Tibial nerve (tissue), 4 donors: ENCODE results near the gene ARHGEF26. TPM values are rescaled to one million over a fixed set of nuclear protein-coding genes. Genes with fewer than 3 reads are reported as not detected.

Source experiments
- DNase-seq, 2 donors: peaks; one replicate each; pipeline ENCODE4 v3.0.0-alpha.2; 2019; ENCODE audit warnings: low spot score in 2 of 2
- H3K27ac ChIP-seq, 4 donors: fragments of 200-600 bp; sonication (generic) in 3 of 4; one replicate each; pipeline ENCODE4 v1.5.1; 2017 to 2019; ENCODE audit warnings: mild to moderate bottlenecking in 1 of 4
- H3K27me3 ChIP-seq, 2 donors: fragments of 200-600 bp; sonication (generic) in 1 of 2; one replicate each; pipeline versions ENCODE4 v1.5.1 to v1.6.0; 2017 to 2019
- H3K36me3 ChIP-seq, 3 donors: fragments of 200-600 bp; sonication (generic); one replicate each; pipeline ENCODE4 v1.5.1; 2018 to 2019
- H3K4me1 ChIP-seq, 4 donors: fragments of 200-600 bp; sonication (generic) in 3 of 4; one replicate each; pipeline ENCODE4 v1.5.1; 2017 to 2019
- H3K4me3 ChIP-seq, 4 donors: fragments of 200-600 bp; sonication (generic) in 3 of 4; one replicate each; pipeline ENCODE4 v1.5.1; 2017 to 2019; ENCODE audit warnings: mild to moderate bottlenecking in 1 of 4, moderate library complexity in 1 of 4
- H3K9me3 ChIP-seq, 4 donors: fragments of 200-600 bp; sonication (generic) in 3 of 4; one replicate each; pipeline ENCODE4 v1.5.1; 2017 to 2019
- EP300 ChIP-seq, 2 donors: sonication (generic); formaldehyde crosslinking; IDR thresholded peaks; one replicate each; pipeline ENCODE4 v1.6.1; 2017; ENCODE audit warnings: antibody characterized with exemption in 2 of 2, mild to moderate bottlenecking in 1 of 2
- POLR2A ChIP-seq, 2 donors: fragments of 450-650 bp; IDR thresholded peaks; one replicate each; pipeline ENCODE4 v1.6.1; 2017; ENCODE audit warnings: antibody characterized with exemption in 2 of 2, mild to moderate bottlenecking in 2 of 2, moderate library complexity in 2 of 2
- WGBS, 2 donors: methylation state at CpG; one replicate each; pipeline ENCODE4 v1.1.5; 2018; 5-methylcytosine and 5-hydroxymethylcytosine counted together
- total RNA-seq, 4 donors: library from RNA; depleted of rRNA; stranded (reverse); fragments of >200 nt; gene quantifications; one replicate each; pipeline ENCODE4 v1.1.0, GENCODE V29; 2016
- TF ChIP-seq, protein P1 (sequence below), 5 experiments: fragments of 200-600 bp in 3 of 5; fragments of 450-650 bp in 2 of 5; sonication (generic) in 3 of 5; IDR thresholded peaks; one replicate each; pipeline ENCODE4 v1.5.1; 2016 to 2019; ENCODE audit warnings: antibody characterized with exemption in 5 of 5, mild to moderate bottlenecking in 3 of 5, moderate library complexity in 2 of 5

The ARHGEF26 gene
- total RNA-seq, 4 donors from 2014 or later: 44.7 to 82.8 (median 64.4) TPM

- 79 to 90% methylated on average over 6 of the region's 6 CpGs for WGBS, 2 donors
- peaks cover 0 to 17% (median 0%) of the 10 kb centered on the region in 3 donors for H3K36me3 ChIP-seq
- H3K27ac ChIP-seq: no peak overlapping the region
- H3K9me3 ChIP-seq: no peaks in the 10 kb centered on the region
- DNase-seq: no peak
- TF ChIP-seq, protein P1, sequence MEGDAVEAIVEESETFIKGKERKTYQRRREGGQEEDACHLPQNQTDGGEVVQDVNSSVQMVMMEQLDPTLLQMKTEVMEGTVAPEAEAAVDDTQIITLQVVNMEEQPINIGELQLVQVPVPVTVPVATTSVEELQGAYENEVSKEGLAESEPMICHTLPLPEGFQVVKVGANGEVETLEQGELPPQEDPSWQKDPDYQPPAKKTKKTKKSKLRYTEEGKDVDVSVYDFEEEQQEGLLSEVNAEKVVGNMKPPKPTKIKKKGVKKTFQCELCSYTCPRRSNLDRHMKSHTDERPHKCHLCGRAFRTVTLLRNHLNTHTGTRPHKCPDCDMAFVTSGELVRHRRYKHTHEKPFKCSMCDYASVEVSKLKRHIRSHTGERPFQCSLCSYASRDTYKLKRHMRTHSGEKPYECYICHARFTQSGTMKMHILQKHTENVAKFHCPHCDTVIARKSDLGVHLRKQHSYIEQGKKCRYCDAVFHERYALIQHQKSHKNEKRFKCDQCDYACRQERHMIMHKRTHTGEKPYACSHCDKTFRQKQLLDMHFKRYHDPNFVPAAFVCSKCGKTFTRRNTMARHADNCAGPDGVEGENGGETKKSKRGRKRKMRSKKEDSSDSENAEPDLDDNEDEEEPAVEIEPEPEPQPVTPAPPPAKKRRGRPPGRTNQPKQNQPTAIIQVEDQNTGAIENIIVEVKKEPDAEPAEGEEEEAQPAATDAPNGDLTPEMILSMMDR (IDR thresholded peaks at IDR 0.05): no peak
- TF ChIP-seq POLR2A (IDR thresholded peaks at IDR 0.05) (no peak), EP300 (IDR thresholded peaks at IDR 0.05) (no peak)
- peaks cover 0 to 16% (median 0%) of the 10 kb centered on the region in 4 donors for H3K4me1 ChIP-seq
- H3K27me3 ChIP-seq: no peaks in the 10 kb centered on the region
- H3K4me3 ChIP-seq: no peak overlapping the region
Measured at GRCh38 chr3:154228561-154229216, 107.5 kb downstream of the ARHGEF26 start.

DNA sequence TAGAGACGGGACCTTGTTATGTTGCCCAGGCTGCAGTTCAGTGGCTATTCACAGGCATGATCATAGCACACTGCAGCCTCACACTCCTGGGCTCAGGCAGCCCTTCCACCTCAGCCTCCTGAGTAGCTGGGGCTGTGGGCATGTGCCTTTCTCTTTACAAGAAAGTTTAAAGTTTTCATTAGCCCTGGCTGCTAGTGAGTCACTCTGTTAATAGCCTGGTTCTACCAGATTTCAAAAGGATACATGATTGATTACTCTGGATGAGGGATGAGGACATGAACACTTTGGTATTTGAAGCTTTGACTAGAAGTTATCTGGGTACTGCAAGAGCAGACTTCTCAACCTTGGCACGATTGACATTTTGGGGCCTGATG is 108.0 kb downstream of the ARHGEF26 start:
- no peak for DNase-seq
- 82 to 93% methylated on average over 2 of the region's 2 CpGs for WGBS, 2 donors
- TF ChIP-seq POLR2A (IDR thresholded peaks at IDR 0.05) (no peak), EP300 (IDR thresholded peaks at IDR 0.05) (no peak)
- TF ChIP-seq, protein P1 (IDR thresholded peaks at IDR 0.05): no peak
- Histone ChIP-seq H3K27ac (no peak overlapping the region), H3K36me3 (peaks cover 0 to 22% (median 0%) of the 10 kb centered on the region in 3 donors), H3K4me1 (peaks cover 0 to 11% (median 0%) of the 10 kb centered on the region in 4 donors), H3K9me3 (no peaks in the 10 kb centered on the region), H3K4me3 (no peak overlapping the region), H3K27me3 (no peaks in the 10 kb centered on the region)

DNA sequence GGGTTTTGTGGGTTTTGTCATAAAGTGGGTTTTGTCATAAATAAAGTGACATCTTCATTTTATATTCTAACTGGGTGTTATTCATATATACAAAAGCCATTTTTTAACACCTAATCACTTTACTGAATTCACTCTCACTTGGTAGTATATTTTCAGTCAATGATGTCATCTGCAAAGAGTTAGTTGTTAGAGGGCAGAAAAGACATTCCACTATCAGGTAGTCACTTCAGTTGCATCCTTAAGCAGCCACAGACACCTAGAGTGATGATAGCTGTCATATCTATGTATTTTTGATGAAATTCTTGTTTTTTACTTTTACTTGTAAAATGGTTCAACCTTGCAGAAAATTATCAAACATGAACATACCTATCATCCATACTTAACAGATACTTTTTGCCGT is 114.1 kb downstream of the ARHGEF26 start:
- Histone ChIP-seq H3K27me3 (no peaks in the 10 kb centered on the region), H3K36me3 (peaks cover 0 to 25% (median 0%) of the 10 kb centered on the region in 3 donors), H3K27ac (no peak overlapping the region), H3K9me3 (no peaks in the 10 kb centered on the region), H3K4me3 (no peak overlapping the region), H3K4me1 (peaks cover 0 to 7% (median 0%) of the 10 kb centered on the region in 4 donors)
- WGBS, 2 donors: 98 to 100% methylated on average over 1 of the region's 1 CpG
- TF ChIP-seq, protein P1 (IDR thresholded peaks at IDR 0.05): no peak
- TF ChIP-seq POLR2A (IDR thresholded peaks at IDR 0.05): no peak
- no peak for TF ChIP-seq EP300 (IDR thresholded peaks at IDR 0.05)
- DNase-seq: no peak

GRCh38 chr3:154236331-154236730 is 115.1 kb downstream of the ARHGEF26 start:
- no peak overlapping the region for H3K27ac ChIP-seq
- 62 to 64% methylated on average over 3 of the region's 3 CpGs for WGBS, 2 donors
- H3K36me3 ChIP-seq: peaks cover 0 to 35% (median 0%) of the 10 kb centered on the region in 3 donors
- TF ChIP-seq EP300 (IDR thresholded peaks at IDR 0.05): no peak
- no peak for TF ChIP-seq POLR2A (IDR thresholded peaks at IDR 0.05)
- TF ChIP-seq, protein P1 (IDR thresholded peaks at IDR 0.05): no peak
- H3K4me3 ChIP-seq: no peak overlapping the region
- no peaks in the 10 kb centered on the region for H3K9me3 ChIP-seq
- no peak for DNase-seq
- no peaks in the 10 kb centered on the region for H3K27me3 ChIP-seq
- peaks cover 0 to 14% (median under 1%) of the 10 kb centered on the region in 4 donors for H3K4me1 ChIP-seq

DNA sequence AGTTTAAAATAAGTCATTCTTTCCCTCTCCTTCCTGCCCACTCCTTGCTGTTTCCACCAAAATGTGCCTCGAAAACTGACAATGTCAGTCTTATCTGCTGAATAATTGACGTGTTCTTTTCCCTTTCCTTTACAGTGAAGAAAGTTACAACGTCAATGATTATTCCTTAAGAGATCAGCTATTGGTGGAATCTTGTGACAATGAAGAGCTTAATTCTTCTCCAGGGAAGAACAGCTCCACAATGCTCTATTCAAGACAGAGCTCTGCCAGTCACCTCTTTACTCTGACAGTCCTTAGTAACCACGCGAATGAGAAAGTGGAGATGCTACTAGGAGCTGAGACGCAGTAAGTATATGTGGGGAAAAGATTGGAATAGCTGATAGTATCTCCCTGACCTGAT is 119.0 kb downstream of the ARHGEF26 start:
- peaks cover 0 to 14% (median 0%) of the 10 kb centered on the region in 3 donors for H3K36me3 ChIP-seq
- no peaks in the 10 kb centered on the region for H3K9me3 ChIP-seq
- no peaks in the 10 kb centered on the region for H3K27me3 ChIP-seq
- WGBS, 2 donors: 57 to 67% methylated on average over 6 of the region's 6 CpGs
- no peak for DNase-seq
- peak overlapping the region in 2 of 4 donors; percentile 6 to 82 for H3K27ac ChIP-seq
- TF ChIP-seq POLR2A (IDR thresholded peaks at IDR 0.05): no peak
- TF ChIP-seq, protein P1 (IDR thresholded peaks at IDR 0.05): no peak
- no peak for TF ChIP-seq EP300 (IDR thresholded peaks at IDR 0.05)
- H3K4me3 ChIP-seq: no peak overlapping the region
- peaks cover 0 to 48% (median 16%) of the 10 kb centered on the region in 4 donors for H3K4me1 ChIP-seq
